GM19324 (cell line): ENCODE data around the gene GDF2.

Source experiments
- ATAC-seq: cut with Tn5 transposase; IDR thresholded peaks from one replicate; pipeline ENCODE4 v1.9.1; 2021; ENCODE audit warnings: mild to moderate bottlenecking, moderate library complexity; ENCODE audit not compliant: unreplicated experiment, low FRiP score

GDF2 gene

DNA sequence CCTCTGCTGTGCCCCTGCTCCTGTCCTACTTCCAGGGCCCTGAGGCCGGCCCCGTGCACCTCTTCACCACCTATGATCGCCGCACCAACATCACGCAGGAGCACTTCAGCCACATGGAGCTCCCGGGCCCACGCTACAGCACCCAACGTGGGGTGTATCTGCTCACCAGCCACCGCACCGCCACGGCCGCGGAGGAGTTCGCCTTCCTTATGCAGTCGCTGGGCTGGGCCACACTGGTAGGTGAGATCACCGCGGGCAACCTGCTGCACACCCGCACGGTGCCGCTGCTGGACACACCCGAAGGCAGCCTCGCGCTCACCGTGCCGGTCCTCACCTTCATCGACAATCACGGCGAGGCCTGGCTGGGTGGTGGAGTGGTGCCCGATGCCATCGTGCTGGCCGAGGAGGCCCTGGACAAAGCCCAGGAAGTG is 27.7 kb downstream of the GDF2 start:
- no peak for ATAC-seq

GRCh38 chr10:47350671-47351640 is 28.7 kb downstream of the GDF2 start:
- ATAC-seq = no peak

- no peak for ATAC-seq
These were observed 29.9 kb downstream of the GDF2 start for GRCh38 chr10:47351899-47352815.

- ATAC-seq = no peak
These were observed 31.1 kb downstream of the GDF2 start for GRCh38 chr10:47353351-47353750.

DNA sequence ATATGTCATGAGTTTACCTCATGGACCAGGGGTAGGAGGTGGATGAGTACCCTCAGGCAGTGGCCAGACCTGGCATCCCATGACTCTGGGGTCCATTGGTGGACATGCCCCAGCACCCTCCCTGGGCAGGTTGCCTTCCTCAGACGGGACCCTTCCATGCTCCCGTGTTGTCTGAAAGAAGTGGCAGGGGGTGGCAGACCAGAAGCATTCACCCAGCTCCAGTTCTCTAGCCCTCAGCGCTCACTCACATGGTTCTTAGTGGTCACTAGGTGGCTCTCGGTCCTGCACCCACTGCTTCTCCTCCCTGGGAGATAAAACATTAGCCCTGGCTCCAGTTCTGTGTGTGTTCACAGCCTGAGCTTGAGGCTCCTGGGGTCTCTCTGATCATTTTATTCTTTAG is 31.9 kb downstream of the GDF2 start:
- no peak for ATAC-seq

DNA sequence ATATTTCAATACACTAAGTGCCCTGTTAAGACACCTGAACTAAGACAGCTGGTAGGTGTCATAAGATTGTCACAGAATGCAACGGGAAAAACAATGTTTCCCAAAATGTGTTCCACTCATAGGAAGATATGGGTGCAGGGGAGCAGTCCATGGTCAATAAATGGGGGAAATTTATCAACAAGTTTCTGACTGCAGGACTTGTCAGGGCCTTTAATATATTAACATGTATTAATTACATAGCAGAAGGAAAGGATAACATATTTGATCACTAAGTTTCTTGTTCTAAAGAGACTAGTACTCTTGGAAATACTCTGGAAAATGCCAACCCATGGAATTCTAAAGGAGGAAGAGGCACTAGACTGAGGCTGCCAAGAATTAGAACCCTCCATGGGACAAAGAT is 32.6 kb downstream of the GDF2 start:
- no peak for ATAC-seq

- no peak for ATAC-seq
These were observed 34.5 kb downstream of the GDF2 start for GRCh38 chr10:47356708-47357107.

- ATAC-seq = no peak
These were observed 34.9 kb downstream of the GDF2 start for GRCh38 chr10:47357131-47357582.

GRCh38 chr10:47357911-47358310 is 35.7 kb downstream of the GDF2 start:
- ATAC-seq = no peak

GRCh38 chr10:47358457-47358856 is 36.2 kb downstream of the GDF2 start:
- ATAC-seq = no peak

DNA sequence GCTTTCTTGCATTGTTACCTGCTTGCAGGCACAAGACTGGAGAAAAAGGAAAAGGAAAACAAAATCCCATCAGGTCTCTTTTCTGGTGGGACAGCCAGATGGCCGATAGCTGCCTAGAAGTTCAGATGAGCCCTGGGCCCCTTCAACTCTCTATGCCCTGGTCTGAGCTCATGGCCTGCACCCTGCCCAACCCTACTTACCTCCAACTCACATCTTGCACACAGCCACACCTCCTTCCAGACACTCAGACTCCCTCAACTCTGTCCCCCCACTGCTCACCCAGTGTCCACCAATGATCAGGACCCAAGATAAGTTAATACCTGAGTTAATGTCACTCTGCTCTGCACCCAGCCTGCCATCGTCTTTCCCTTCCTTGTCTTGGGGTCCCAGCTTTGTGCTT is 36.8 kb downstream of the GDF2 start:
- ATAC-seq = no peak

GRCh38 chr10:47359626-47360418 is 37.6 kb downstream of the GDF2 start:
- ATAC-seq = no peak

GRCh38 chr10:47360419-47361040 is 38.3 kb downstream of the GDF2 start:
- ATAC-seq = no peak

DNA sequence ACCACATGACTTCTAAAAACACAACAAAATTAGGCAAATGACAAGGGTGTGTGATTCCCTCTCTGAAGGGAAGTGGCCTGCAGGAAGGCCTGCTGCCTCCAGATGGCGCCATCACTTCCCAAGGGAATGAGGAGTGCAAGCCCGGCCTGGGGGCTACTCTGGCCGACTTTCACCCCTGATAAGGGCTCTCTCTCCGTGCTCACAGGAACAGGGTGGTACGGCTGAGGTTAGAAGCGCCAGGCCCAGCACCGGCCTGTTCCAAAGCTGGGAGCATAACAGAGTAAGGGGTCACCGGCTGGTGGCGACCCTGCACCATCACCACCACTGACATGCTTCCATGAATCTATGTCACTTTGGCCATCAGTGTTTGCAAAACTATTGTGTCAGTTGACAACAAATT is 39.0 kb downstream of the GDF2 start:
- no peak for ATAC-seq

GRCh38 chr10:47362199-47362598 is 39.9 kb downstream of the GDF2 start:
- no peak for ATAC-seq

DNA sequence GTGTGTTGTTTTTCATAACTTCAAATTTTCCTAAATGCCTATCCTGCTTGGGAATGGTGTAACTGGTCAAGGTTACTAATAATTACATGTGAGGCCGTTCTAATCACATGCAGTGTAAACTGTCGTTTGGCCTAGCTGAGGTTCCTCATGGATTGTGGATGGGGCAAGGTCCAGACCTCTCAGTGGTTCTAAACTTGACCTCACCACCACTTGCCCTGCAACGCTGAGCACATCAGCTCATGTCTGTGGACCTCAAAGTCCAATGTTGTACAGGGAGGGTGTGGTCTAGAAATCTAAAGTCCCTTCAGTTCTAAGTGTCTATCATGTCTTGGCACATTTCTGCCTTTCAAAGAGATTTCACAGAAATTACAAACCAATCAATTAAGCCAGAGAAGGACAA is 41.5 kb downstream of the GDF2 start:
- no peak for ATAC-seq

GRCh38 chr10:47364366-47364765 is 42.1 kb downstream of the GDF2 start:
- no peak for ATAC-seq

DNA sequence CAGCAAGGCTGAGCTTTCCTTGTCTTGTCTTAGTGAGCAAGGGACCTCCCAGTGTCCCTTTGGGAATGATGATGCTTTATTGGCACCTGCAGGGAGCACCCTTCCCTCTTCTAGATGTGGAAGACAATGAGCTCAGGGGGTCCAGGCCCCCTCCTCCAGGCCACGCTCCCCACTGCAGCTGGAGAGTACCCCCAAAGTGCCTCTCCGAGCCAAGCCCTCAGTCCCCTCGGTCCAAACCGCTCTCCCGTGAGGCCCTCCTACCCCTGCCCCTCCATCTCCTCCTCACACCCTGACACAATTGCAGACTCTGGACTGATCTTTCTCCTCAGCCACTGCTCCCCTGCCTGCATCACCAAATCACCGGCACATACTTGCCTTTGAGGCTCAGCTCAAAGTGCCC is 42.7 kb downstream of the GDF2 start:
- no peak for ATAC-seq

DNA sequence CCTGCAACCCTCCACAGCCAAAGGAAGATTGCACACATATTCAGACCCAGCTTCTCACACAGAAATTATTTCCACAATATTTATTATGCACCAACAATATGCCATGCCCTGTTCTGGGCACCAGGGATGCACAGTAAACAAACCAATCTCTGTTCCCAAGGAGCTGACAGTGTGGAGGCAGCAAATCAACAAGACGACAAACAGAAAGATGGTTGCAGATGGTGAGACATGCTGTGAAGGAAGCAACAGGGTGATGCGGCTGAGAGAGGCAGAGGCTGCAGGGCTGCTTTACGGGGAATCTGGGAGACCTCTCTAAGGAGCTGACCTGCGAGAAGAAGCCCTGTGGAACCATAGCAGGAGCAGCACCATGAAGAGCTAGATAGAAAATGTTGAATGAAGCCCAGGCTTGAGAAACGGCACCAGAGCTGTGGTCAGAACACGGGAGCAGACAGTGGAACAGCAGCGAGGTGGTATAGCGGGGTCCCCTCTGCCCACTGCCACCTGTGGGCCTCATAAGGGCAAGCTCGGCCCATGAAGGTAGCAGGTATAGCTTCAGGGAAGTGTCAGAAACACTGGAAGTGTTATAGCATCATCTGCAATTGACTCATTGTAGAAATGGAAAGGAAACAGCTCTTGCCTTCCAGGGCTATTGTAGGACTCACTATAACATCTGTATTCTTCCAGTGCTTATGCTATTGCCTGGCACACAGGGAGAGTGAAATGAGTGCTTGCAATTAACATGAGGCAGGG is 43.4 kb downstream of the GDF2 start:
- no peak for ATAC-seq
